ENCODE data around the gene TMEM181. TPM values are rescaled to one million over a fixed set of nuclear protein-coding genes. Genes with fewer than 3 reads are reported as not detected.

The TMEM181 gene
- total RNA-seq, 2 donors from 2014 or later: 11.9 to 12.3 TPM

GRCh38 chr6:158684745-158685324 lies 124.9 kb downstream of the TMEM181 start:
- Mint-ChIP-seq H3K9me3 (no peaks in the 10 kb centered on the region), H3K27ac (peak overlapping the region in 1 of 2 donors; percentile 76), H3K36me3 (peaks cover 37 to 62% of the 10 kb centered on the region in 2 donors)
- DNase-seq (ENCODE audit: low spot score in 2 of 2): no peak
- no peak for ATAC-seq

Other genes starting within 250 kb of the TMEM181 start
- 10 to 100 TPM; 20.5 to 27.4 TPM for gene TULP4, start 247.6 kb upstream of the TMEM181 start, total RNA-seq
- 10 to 100 TPM; 51.4 to 91.0 TPM for gene DYNLT1, start 84.7 kb downstream of the TMEM181 start, total RNA-seq
- gene SYTL3, start 90.0 kb downstream of the TMEM181 start, total RNA-seq: 100 to 1,000 TPM; 122 to 143 TPM